Ovary (tissue), 3 donors: Measurements from ENCODE around the gene PYGO1.

Experiments used
- EP300 ChIP-seq: sonication (generic); formaldehyde crosslinking; IDR thresholded peaks from one replicate; pipeline ENCODE4 v1.6.1; 2017; ENCODE audit warnings: antibody characterized with exemption
- POLR2A ChIP-seq: fragments of 450-650 bp; IDR thresholded peaks from one replicate; pipeline ENCODE4 v1.6.1; 2017; ENCODE audit warnings: antibody characterized with exemption, mild to moderate bottlenecking, moderate library complexity
- TF ChIP-seq, protein P1 (sequence below), 3 donors: fragments of 450-650 bp in 2 of 3; fragments of 200-600 bp in 1 of 3; IDR thresholded peaks; one replicate each; pipeline versions ENCODE4 v1.5.1 to v1.8.0; 2016 to 2022; ENCODE audit warnings: antibody characterized with exemption in 3 of 3, mild to moderate bottlenecking in 1 of 3
- donor health status: DM: no; HTN: no; CAD: no.

DNA sequence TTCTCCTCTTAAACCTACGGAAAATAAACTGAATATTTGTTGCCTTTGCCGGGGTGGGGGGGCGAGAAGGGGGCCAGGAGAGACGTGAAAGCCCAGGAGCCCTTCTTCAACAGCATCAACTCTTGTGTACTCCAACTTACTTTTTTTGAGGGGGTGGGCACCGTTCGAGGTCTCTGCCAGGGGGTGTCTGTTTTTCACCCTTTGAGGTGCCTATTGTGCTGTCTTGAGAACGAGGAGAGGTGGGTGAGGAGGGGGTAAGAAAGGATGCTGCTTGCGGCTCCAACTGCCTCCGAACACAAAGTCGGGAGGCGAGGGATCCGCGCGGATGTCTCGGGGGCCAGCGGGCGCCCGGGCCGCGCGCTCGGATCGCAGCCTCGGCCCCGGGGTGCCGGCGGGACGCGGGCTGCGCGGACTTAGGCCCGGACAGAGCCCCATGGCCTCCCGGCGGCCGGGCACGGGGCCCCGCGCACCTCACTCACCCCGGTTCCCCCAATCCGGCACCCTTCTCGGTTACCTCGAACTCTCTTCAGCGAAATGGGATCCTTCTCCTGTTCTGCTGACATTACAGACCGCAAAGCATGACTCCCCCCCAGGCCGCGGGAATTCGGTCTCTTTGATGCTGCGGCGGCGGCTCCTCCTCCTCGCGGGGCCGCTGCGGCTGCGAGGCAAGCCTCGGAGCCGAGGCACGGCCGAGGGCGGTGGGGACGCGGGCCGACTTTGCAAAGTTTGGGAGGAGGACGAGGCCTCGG, 650 bp downstream of the PYGO1 start:
- no peak for TF ChIP-seq POLR2A
- TF ChIP-seq, protein P1, sequence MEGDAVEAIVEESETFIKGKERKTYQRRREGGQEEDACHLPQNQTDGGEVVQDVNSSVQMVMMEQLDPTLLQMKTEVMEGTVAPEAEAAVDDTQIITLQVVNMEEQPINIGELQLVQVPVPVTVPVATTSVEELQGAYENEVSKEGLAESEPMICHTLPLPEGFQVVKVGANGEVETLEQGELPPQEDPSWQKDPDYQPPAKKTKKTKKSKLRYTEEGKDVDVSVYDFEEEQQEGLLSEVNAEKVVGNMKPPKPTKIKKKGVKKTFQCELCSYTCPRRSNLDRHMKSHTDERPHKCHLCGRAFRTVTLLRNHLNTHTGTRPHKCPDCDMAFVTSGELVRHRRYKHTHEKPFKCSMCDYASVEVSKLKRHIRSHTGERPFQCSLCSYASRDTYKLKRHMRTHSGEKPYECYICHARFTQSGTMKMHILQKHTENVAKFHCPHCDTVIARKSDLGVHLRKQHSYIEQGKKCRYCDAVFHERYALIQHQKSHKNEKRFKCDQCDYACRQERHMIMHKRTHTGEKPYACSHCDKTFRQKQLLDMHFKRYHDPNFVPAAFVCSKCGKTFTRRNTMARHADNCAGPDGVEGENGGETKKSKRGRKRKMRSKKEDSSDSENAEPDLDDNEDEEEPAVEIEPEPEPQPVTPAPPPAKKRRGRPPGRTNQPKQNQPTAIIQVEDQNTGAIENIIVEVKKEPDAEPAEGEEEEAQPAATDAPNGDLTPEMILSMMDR (IDR thresholded peaks at IDR 0.05): no peak
- TF ChIP-seq EP300: no peak
